Mononuclear cell (primary cell): Measurements from ENCODE around the gene TSTD2. TPM values are rescaled to one million over a fixed set of nuclear protein-coding genes. Genes with fewer than 3 reads are reported as not detected.

Experiments used
- H3K27me3 ChIP-seq: 2 replicates; pipeline ENCODE4 v1.6.0; 2011; ENCODE audit warnings: low read length, control low read depth; ENCODE audit not compliant: insufficient read depth
- H3K4me1 ChIP-seq: 2 replicates; pipeline ENCODE4 v1.5.1; 2011; ENCODE audit warnings: mild to moderate bottlenecking, low read length, control low read depth; ENCODE audit not compliant: insufficient read depth
- H3K4me3 ChIP-seq: 2 replicates; pipeline ENCODE4 v1.5.1; 2011; ENCODE audit warnings: mild to moderate bottlenecking, low read length, moderate library complexity
- H3K9me3 ChIP-seq: 2 replicates; pipeline ENCODE4 v1.5.1; 2011; ENCODE audit warnings: low read depth, mild to moderate bottlenecking, control low read depth, low read length
- total RNA-seq: library from RNA; depleted of rRNA; stranded (reverse); fragments of >200 nt; gene quantifications from one replicate; pipeline ENCODE4 v1.2.3, GENCODE V29; 2012

TSTD2 gene
- total RNA-seq, 1 donor: 10.5 TPM

DNA sequence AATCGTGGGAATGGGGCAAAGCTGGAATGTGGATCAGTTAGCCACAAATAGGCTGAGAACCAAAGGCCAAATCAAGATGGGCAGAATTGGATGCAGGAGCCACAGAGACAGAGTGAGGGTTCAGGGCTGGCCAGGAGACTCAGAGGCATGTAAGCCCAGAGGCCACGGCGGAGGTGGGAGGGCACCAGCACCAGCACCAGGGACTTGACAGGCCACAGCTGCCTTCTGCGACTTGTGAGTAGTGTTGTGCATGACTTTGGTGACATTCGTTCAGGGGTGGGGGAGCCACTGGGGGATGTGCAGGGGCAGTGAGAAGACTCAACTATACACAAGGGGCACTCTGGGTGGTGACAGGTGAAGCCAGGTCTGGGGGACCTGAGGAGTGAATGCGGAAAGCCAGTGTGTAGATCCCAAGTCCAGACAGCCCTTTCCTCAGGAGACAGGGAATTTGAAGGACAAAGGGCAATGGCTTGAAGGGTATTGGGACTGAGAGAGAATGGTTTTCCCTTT, 78.5 kb downstream of the TSTD2 start:
- H3K9me3 ChIP-seq: no peaks in the 10 kb centered on the region

DNA sequence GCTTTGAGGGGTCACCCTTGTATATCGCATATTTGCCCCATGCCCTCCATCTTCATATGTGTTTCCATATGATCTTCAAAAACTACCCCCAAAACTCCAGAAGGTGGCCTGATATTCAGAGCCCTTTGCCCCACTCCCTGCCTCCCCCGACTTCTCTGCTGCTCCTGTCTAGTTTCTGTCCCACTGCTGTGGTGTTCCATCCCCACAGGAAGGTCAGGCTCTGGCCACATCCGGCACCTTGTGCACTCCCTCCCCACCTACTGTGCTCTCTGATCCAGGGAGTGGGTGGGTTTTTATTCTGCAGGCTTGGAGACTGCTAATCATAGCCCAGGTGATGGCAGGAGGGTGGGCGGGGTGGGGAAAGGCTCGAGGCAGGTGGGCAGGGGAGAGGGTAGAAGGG, 79.3 kb downstream of the TSTD2 start:
- Histone ChIP-seq H3K4me3 (no peak overlapping the region), H3K4me1 (peaks cover 11% of the 10 kb centered on the region), H3K27me3 (no peaks in the 10 kb centered on the region), H3K9me3 (no peaks in the 10 kb centered on the region)

More for the DNA sequence above, 78.5 kb downstream of the TSTD2 start:
- Histone ChIP-seq H3K4me3 (no peak overlapping the region), H3K4me1 (peaks cover 11% of the 10 kb centered on the region), H3K27me3 (no peaks in the 10 kb centered on the region)

DNA sequence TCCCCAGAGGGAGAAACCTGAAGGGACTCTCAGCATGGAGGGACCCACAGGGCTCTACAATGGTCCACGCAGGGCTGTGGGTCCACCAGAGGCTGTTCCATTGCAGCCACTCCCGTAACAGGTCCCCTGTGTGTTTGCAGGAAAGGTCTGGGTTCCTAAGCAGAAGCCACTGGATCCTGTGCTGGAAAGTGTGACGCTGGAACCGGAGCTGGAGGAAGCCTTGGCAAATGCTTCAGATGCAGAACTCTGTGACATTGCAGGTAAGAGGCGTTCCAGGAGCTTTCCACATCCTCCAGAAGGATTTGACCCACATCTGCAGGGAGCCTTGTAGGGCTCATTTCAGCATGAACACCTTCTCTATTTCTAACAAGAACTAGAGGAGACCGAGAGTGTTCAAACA, 80.0 kb downstream of the TSTD2 start:
- Histone ChIP-seq H3K4me1 (peaks cover 8% of the 10 kb centered on the region), H3K4me3 (no peak overlapping the region), H3K27me3 (no peaks in the 10 kb centered on the region), H3K9me3 (no peaks in the 10 kb centered on the region)

DNA sequence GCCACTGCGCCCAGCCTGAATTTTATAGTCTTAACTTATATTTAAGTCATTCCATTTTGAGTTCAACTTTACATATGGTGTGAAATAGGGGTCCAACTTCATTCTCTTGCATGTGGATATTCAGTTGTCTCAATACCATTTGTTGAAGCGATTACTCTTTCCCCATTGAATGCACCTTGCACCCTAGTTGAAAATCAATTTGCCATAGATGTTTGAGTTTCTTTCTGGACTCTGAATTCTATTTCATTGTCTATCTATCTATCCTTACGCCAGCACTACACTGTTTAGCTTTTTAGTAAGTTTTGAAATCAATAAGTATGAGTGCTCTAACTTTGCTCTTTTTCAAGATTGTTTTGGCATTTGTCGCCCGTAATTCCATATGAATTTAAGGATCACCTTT, 81.9 kb downstream of the TSTD2 start:
- no peaks in the 10 kb centered on the region for H3K4me1 ChIP-seq
- H3K4me3 ChIP-seq: no peak overlapping the region
- H3K27me3 ChIP-seq: no peaks in the 10 kb centered on the region
- H3K9me3 ChIP-seq: no peaks in the 10 kb centered on the region

DNA sequence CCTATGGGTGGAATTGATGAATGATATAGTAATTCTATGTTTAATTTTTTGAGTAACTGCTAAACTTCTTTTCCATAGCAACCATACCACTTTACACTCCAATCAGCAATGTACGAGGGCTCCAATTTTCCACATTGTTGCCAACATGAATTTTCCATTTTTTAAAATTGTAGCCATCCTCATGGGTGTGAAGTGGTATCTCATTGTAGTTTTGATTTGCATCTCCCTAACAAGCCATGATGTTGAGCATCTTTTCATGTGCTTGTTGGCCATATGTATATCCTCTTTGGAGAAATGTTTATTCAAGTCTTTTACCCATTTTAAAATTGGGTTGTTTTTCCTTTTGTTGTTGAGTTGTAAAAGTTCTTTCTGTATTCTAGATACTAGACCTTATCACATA, 82.8 kb downstream of the TSTD2 start:
- no peaks in the 10 kb centered on the region for H3K4me1 ChIP-seq
- H3K9me3 ChIP-seq: no peaks in the 10 kb centered on the region
- H3K27me3 ChIP-seq: no peaks in the 10 kb centered on the region
- H3K4me3 ChIP-seq: no peak overlapping the region

Other genes with a start within 250 kb of the TSTD2 start
- 7.2 TPM for gene TDRD7, start 221.3 kb downstream of the TSTD2 start, total RNA-seq
- gene TMOD1, start 131.7 kb downstream of the TSTD2 start, total RNA-seq: 0.84 TPM
- 35.3 TPM for gene NCBP1, start 453 bp upstream of the TSTD2 start, total RNA-seq
- 20.5 TPM for gene XPA, start 64.0 kb upstream of the TSTD2 start, total RNA-seq
- not detected for gene FOXE1, start 219.9 kb upstream of the TSTD2 start, total RNA-seq